T-helper 1 cell treated with Interleukin-12 subunit alpha and Interleukin-12 subunit beta and Interleukin-4 antibody, amounts not matched to agents 30 ng/mL and 1 ng/mL, for 36 hours (primary cell): ENCODE results near the gene OGFR. TPM values are rescaled to one million over a fixed set of nuclear protein-coding genes. Genes with fewer than 3 reads are reported as not detected.

Experiments
- intact Hi-C: fragments of 100-400 bp; cut with micrococcal nuclease; formaldehyde crosslinking; loops from one replicate; pipeline ENCODE4 v1.15.1; 2024
- total RNA-seq: library from RNA; stranded (reverse); gene quantifications from 2 replicates; pipeline ENCODE4 v1.2.3, GENCODE V29; 2022

Gene OGFR
- total RNA-seq, 1 donor from 2014 or later = 82.6 TPM

GRCh38 chr20:62799036-62799435 is 5.6 kb upstream of the OGFR start:
- intact Hi-C loops = loop anchor here (5.0 to 10.0 kb wide), 2 partner anchors 677 to 734 kb away; partner anchors contain the start of genes LSM14B and TAF4

DNA sequence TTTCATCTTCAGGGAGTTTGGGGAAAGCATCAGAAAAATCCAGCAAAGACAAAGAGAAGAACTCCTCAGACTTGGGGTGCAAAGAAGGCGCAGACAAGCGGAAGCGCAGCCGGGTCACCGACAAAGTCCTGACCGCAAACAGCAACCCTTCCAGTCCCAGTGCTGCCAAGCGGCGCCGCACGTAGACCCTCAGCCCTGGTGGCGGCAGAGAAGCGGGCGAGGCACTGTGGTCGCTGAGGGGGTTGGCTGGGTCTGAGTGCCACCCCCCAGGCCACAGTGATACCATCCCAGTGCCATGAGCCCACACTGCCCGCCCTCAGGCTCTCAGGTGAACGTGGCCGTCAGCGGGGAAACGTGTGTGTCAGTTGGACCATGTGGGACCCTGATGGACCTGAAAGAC is 5.2 kb upstream of the OGFR start:
- intact Hi-C loops = loop anchor here (5.0 to 10.0 kb wide), 2 partner anchors 677 to 735 kb away; partner anchors contain the start of genes LSM14B and TAF4

DNA sequence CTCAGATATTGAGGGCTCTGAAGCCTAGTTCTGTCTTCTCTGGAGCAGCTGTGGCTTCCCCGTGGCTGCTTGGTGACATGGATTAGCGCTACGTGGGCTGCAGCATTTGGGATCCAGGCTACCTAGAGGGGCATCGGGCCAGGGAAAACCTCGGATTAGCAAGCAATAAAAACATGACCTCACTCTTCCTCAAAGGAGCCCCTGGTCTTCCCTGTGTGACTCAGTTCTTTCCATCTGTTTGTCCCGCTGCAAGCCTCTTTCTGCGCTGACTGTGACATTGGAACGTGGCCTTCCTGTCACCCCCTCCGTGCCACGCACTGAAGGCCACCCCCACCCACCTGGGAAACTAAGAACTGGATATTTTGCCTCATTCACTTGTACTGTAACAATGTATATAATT is 4.8 kb upstream of the OGFR start:
- intact Hi-C loops = loop anchor here (5.0 to 10.0 kb wide), 3 partner anchors 127 to 735 kb away; partner anchors contain the start of genes DIDO1, LSM14B and TAF4

DNA sequence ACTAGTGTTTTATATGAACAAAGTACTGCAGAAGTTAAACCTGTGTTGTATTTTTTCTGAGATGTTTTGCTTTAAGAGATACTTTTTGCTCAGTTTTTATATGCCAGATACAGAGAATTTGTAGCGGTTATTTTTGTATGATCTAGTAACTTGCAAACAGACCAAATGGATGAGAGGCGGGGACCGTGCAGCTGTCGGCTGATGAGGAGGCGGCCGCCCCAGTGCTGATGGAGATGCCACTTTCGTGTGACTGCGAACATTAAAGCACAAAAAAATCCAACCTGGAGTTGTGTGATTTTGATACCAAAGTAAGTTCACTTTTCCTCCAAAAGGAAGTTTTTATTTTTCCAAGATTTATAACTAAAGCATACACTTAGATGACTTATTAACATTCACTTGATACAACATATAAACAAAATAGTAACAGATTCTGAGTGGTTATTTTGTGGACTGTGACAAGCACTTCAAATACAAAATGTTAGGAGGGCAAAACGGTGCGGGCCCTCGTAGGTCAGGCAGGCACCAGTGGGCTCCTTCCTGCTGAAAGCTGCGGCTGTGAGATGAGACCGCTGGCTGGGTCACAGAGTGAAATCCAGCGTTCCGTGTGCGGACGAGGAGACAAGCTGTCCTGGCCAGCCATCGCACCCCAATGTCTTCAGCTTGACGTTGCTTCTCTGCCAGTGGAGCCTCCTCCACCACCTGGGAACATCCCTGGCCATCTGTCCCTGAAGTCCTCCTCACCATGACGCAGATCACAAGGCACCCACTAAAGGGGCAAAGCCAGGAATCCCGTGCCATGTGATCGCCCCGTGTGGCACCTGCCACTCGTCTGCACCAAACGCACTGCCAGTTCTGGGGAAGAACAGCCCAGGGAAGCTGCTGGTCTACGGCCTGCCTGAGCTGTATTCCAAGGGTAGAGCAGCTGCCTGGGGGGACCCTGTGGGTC is 4.0 kb upstream of the OGFR start:
- intact Hi-C loops = loop anchor here (5.0 kb wide), 1 partner anchor 127 kb away; the partner anchor contains the start of gene DIDO1

- intact Hi-C loops = loop anchor here (5.0 kb wide), 1 partner anchor 126 kb away; the partner anchor contains the start of gene DIDO1
These were observed 3.2 kb upstream of the OGFR start for GRCh38 chr20:62801284-62802010.

- intact Hi-C loops = loop anchor here (5.0 kb wide), 1 partner anchor 125 kb away; the partner anchor contains the start of gene DIDO1
These were observed 2.5 kb upstream of the OGFR start for GRCh38 chr20:62802026-62802712.

GRCh38 chr20:62804021-62804626 is 511 bp upstream of the OGFR start:
- intact Hi-C loops = loop anchor here (1.0 to 5.0 kb wide), 3 partner anchors 10 to 566 kb away; partner anchors contain the start of genes DIDO1 and OSBPL2

- intact Hi-C loops = loop anchor here (5.0 kb wide), 1 partner anchor 503 kb away; the partner anchor contains the start of gene ADRM1
These were observed 598 bp downstream of the OGFR start for GRCh38 chr20:62805155-62805710.

GRCh38 chr20:62805711-62806382 is 1.2 kb downstream of the OGFR start:
- intact Hi-C loops = loop anchor here (5.0 kb wide), 1 partner anchor 504 kb away; the partner anchor contains the start of gene ADRM1

- intact Hi-C loops = loop anchor here (5.0 kb wide), 1 partner anchor 504 kb away; the partner anchor contains the start of gene ADRM1
These were observed 1.9 kb downstream of the OGFR start for GRCh38 chr20:62806383-62807050.

- intact Hi-C loops = loop anchor here (1.0 to 5.0 kb wide), 4 partner anchors 67 to 505 kb away; partner anchors contain the start of gene ADRM1
These were observed 3.0 kb downstream of the OGFR start for GRCh38 chr20:62807444-62808210.

DNA sequence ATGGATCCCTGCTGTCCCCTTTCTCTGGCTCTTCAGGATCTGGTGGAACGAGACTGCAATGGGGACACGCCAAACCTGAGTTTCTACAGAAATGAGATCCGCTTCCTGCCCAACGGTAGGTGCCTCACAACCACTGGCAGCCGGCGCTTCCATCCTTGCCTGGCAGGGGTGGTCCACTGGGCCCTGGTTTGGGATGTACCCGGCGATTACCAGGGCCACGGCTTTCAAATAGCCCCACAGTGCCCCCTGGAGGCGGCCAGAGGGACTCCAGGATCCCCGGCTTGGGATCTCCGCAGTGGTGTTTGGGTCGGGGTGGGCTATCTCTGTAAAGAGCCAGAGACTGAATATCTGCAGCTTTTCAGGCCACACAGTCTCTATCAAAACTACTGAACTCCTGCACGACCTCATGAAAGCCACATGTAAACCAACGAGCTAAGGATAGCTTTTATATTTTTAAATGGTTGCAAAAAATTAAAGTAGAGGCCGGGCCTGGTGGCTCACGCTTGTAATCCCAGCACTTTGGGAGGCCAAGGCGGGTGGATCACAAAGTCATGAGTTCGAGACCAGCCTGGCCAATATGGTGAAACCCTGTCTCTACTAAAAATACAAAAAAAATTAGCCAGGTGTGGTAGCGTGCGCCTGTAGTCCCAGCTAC is 3.7 kb downstream of the OGFR start:
- intact Hi-C loops = loop anchor here (1.0 to 5.0 kb wide), 4 partner anchors 68 to 506 kb away; partner anchors contain the start of gene ADRM1

- intact Hi-C loops = loop anchor here (5.0 kb wide), 1 partner anchor 507 kb away; the partner anchor contains the start of gene ADRM1
These were observed 5.1 kb downstream of the OGFR start for GRCh38 chr20:62809530-62810428.

- intact Hi-C loops = no loop called here
These were observed 6.7 kb downstream of the OGFR start for GRCh38 chr20:62811320-62811719.

DNA sequence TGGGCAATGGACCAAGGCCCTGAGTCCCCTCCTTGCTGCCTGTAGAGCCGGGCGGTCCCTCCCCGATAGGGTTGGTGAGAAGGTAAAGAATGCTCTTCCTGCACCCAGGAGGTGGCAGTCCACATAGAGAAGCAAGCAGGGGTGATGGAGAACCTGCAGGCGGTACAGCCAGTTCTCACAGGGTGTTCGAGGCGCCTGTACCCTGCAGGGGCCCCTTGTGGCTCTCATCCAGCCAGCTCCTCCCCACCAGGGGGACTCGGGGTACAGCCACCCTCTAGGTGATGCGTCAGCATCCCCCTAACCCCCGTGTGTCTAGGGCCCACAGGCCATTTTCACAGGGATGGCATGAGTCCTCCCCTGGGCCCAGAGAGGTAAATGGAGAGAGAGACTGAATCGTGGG is 7.1 kb downstream of the OGFR start:
- intact Hi-C loops = no loop called here

DNA sequence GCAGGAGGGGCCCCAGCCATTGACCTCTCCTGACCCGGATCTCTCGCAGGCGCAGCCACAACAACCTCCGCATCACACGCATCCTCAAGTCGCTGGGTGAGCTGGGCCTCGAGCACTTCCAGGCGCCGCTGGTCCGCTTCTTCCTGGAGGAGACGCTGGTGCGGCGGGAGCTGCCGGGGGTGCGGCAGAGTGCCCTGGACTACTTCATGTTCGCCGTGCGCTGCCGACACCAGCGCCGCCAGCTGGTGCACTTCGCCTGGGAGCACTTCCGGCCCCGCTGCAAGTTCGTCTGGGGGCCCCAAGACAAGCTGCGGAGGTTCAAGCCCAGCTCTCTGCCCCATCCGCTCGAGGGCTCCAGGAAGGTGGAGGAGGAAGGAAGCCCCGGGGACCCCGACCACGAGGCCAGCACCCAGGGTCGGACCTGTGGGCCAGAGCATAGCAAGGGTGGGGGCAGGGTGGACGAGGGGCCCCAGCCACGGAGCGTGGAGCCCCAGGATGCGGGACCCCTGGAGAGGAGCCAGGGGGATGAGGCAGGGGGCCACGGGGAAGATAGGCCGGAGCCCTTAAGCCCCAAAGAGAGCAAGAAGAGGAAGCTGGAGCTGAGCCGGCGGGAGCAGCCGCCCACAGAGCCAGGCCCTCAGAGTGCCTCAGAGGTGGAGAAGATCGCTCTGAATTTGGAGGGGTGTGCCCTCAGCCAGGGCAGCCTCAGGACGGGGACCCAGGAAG is 7.7 kb downstream of the OGFR start:
- intact Hi-C loops = no loop called here
